Endodermal cell (in vitro differentiated cells): ENCODE results near the gene PRKAG2. TPM values are rescaled to one million over a fixed set of nuclear protein-coding genes. Genes with fewer than 3 reads are reported as not detected.

Experiments used
- DNase-seq: peaks from one replicate; pipeline ENCODE4 v3.0.0-alpha.2; 2017
- H3K27ac ChIP-seq: 2 replicates; pipeline ENCODE4 v1.5.1; 2013; ENCODE audit warnings: mild to moderate bottlenecking, low read depth, low read length, moderate library complexity
- H3K27me3 ChIP-seq: 2 replicates; pipeline ENCODE4 v1.6.1; 2013; ENCODE audit warnings: mild to moderate bottlenecking, low read length, moderate library complexity; ENCODE audit not compliant: insufficient read depth, control insufficient read depth, poor library complexity, severe bottlenecking
- H3K36me3 ChIP-seq: 2 replicates; pipeline ENCODE4 v1.7.0; 2013; ENCODE audit warnings: mild to moderate bottlenecking, low read length, moderate library complexity; ENCODE audit not compliant: control insufficient read depth, insufficient read depth
- H3K4me1 ChIP-seq: one replicate; pipeline ENCODE4 v1.7.0; 2013; ENCODE audit warnings: low read length; ENCODE audit not compliant: control insufficient read depth, insufficient read depth
- H3K4me3 ChIP-seq: 2 replicates; pipeline ENCODE4 v1.5.1; 2013; ENCODE audit warnings: mild to moderate bottlenecking, low read length, moderate library complexity
- H3K9ac ChIP-seq: 2 replicates; pipeline ENCODE4 v1.6.1; 2013; ENCODE audit warnings: mild to moderate bottlenecking, low read length, moderate library complexity; ENCODE audit not compliant: poor library complexity, severe bottlenecking; ENCODE audit errors: extremely low read depth
- H3K9me3 ChIP-seq: 2 replicates; pipeline ENCODE4 v1.6.1; 2013; ENCODE audit warnings: mild to moderate bottlenecking, low read length, moderate library complexity; ENCODE audit not compliant: control insufficient read depth
- H3K27ac Mint-ChIP-seq: 2 replicates; pipeline ENCODE4 v1.8.0; 2020; ENCODE audit warnings: mixed read lengths
- H3K27me3 Mint-ChIP-seq: 2 replicates; pipeline ENCODE4 v1.8.0; 2021; ENCODE audit warnings: mild to moderate bottlenecking, mixed read lengths; ENCODE audit not compliant: insufficient read depth
- H3K36me3 Mint-ChIP-seq: 2 replicates; pipeline ENCODE4 v1.8.0; 2020; ENCODE audit warnings: low read depth, mixed read lengths
- H3K4me1 Mint-ChIP-seq: 2 replicates; pipeline ENCODE4 v1.8.0; 2020; ENCODE audit warnings: mixed read lengths
- H3K4me3 Mint-ChIP-seq: 2 replicates; pipeline ENCODE4 v1.8.0; 2020; ENCODE audit warnings: mild to moderate bottlenecking, moderate library complexity, mixed read lengths
- H3K9me3 Mint-ChIP-seq: 2 replicates; pipeline ENCODE4 v1.8.0; 2020; ENCODE audit warnings: mild to moderate bottlenecking, mixed read lengths
- WGBS, 2 experiments: methylation state at CpG; one replicate each; pipeline versions ENCODE4 v1.1.5 to v1.1.7; 2013; ENCODE audit warnings: missing lambda C conversion rate in 2 of 2, mixed read lengths in 1 of 2; ENCODE audit not compliant: insufficient coverage in 1 of 2, insufficient read length in 1 of 2; 5-methylcytosine and 5-hydroxymethylcytosine counted together
- total RNA-seq, 2 donors: library from RNA; stranded (reverse); fragmentation: NEBNext Ultra II Directional in 1 of 2; extraction: Animal tissue kit (Norgen Biotek cat#: 25700) in 1 of 2; gene quantifications; 2 replicates in 1 of 2; 3 replicates in 1 of 2; pipeline ENCODE4 v1.2.1, GENCODE V29; 2021
- TF ChIP-seq, protein P1 (sequence below): fragments of 200-600 bp; sonication (generic); conservative IDR thresholded peaks from 2 replicates; pipeline ENCODE4 v1.5.0; 2021; ENCODE audit warnings: antibody characterized with exemption, mild to moderate bottlenecking

PRKAG2 gene
- total RNA-seq, 2 donors from 2014 or later = 17.2 to 20.7 TPM

DNA sequence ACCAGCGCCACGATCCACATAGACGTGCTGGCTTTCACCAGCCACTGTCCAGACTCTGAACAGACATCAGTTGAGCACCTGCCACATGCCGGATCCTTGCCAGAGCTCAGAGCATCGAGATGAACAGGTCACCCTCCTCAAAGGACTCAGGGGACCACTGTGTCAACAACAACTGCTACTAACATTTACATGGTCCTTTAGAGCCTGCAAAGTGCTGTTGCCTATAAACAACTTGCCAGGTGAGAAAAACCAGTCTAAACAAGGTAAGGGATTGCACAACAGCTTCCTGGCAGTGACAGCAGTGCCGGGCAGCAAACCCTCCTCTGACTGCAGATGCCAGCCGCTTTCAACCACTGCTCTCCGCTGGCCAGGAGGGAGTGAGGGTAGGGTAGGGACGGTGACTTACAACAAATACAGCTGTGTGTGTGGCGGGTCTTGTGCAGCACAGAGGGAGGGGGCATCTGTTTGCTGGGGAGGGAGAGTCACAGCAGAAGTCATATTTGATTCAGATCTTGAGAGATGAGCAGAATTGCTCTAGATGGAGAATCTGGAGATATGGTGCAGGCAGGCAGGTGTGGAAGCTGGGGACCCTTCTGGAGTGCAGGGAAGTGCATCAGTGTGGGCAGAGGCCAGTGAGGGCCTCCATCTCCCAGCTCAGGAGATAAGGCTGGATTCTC is 324.4 kb downstream of the PRKAG2 start:
- H3K27me3 Mint-ChIP-seq = no peaks in the 10 kb centered on the region
- Histone ChIP-seq H3K27ac (no peak overlapping the region), H3K9ac (no peak overlapping the region), H3K4me1 (no peaks in the 10 kb centered on the region), H3K4me3 (no peak overlapping the region), H3K9me3 (peaks cover 5% of the 10 kb centered on the region), H3K27me3 (no peaks in the 10 kb centered on the region), H3K36me3 (peaks cover 4% of the 10 kb centered on the region)
- DNase-seq = no peak
- no peaks in the 10 kb centered on the region for H3K9me3 Mint-ChIP-seq
- H3K4me3 Mint-ChIP-seq = no peak overlapping the region
- WGBS, 2 experiments = 90 to 98% methylated on average over 6 to 10 of the region's 10 CpGs
- no peak overlapping the region for H3K27ac Mint-ChIP-seq
- H3K36me3 Mint-ChIP-seq = no peaks in the 10 kb centered on the region
- H3K4me1 Mint-ChIP-seq = no peaks in the 10 kb centered on the region
- TF ChIP-seq, protein P1, sequence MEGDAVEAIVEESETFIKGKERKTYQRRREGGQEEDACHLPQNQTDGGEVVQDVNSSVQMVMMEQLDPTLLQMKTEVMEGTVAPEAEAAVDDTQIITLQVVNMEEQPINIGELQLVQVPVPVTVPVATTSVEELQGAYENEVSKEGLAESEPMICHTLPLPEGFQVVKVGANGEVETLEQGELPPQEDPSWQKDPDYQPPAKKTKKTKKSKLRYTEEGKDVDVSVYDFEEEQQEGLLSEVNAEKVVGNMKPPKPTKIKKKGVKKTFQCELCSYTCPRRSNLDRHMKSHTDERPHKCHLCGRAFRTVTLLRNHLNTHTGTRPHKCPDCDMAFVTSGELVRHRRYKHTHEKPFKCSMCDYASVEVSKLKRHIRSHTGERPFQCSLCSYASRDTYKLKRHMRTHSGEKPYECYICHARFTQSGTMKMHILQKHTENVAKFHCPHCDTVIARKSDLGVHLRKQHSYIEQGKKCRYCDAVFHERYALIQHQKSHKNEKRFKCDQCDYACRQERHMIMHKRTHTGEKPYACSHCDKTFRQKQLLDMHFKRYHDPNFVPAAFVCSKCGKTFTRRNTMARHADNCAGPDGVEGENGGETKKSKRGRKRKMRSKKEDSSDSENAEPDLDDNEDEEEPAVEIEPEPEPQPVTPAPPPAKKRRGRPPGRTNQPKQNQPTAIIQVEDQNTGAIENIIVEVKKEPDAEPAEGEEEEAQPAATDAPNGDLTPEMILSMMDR = no peak

GRCh38 chr7:151551820-151552219 is 325.1 kb downstream of the PRKAG2 start:
- Mint-ChIP-seq H3K4me3 (no peak overlapping the region), H3K27ac (no peak overlapping the region), H3K36me3 (no peaks in the 10 kb centered on the region), H3K4me1 (no peaks in the 10 kb centered on the region), H3K27me3 (no peaks in the 10 kb centered on the region), H3K9me3 (no peaks in the 10 kb centered on the region)
- 77 to 91% methylated on average over 3 to 7 of the region's 7 CpGs for WGBS, 2 experiments
- TF ChIP-seq, protein P1 = no peak
- no peak overlapping the region for H3K4me3 ChIP-seq
- no peak overlapping the region for H3K27ac ChIP-seq
- H3K9ac ChIP-seq = no peak overlapping the region
- no peak for DNase-seq
- no peaks in the 10 kb centered on the region for H3K27me3 ChIP-seq
- H3K4me1 ChIP-seq = no peaks in the 10 kb centered on the region
- peaks cover 4% of the 10 kb centered on the region for H3K36me3 ChIP-seq
- H3K9me3 ChIP-seq = peaks cover 5% of the 10 kb centered on the region

DNA sequence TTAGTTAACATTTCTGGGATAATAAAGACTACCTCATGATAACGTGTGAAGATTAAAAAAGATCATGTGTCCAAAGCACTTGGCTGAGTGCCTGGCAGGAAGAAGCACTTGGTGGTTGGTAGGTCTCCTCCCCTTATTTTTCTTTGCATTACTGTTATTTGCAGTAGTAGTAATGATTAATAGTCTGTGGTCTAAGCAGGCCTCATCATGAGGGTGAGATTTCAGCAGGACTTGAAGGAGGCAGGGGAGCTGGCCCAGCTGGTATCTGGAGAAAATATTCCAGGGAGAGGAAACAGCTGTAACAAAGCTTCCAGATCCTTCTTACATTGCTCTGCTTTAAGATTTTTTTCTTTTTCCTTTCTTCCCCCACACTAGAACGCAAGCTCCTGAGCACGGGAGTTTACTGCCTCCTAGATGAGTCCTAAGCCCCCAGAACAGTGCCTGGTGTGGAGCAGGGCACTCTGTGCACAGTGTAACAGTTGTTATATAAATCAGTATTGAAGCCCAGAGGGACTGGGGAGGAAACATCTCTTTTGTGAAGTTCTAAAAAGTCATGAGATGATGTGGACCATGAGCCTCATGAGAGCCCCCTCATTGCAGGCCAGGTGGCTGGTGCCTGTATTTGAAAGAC is 326.1 kb downstream of the PRKAG2 start:
- Histone ChIP-seq H3K9me3 (peaks cover 5% of the 10 kb centered on the region), H3K36me3 (no peaks in the 10 kb centered on the region), H3K4me3 (no peak overlapping the region), H3K27me3 (no peaks in the 10 kb centered on the region), H3K4me1 (no peaks in the 10 kb centered on the region), H3K9ac (no peak overlapping the region), H3K27ac (no peak overlapping the region)
- Mint-ChIP-seq H3K9me3 (no peaks in the 10 kb centered on the region), H3K27me3 (peaks cover 3% of the 10 kb centered on the region), H3K27ac (no peak overlapping the region), H3K4me1 (no peaks in the 10 kb centered on the region), H3K4me3 (no peak overlapping the region), H3K36me3 (no peaks in the 10 kb centered on the region)
- TF ChIP-seq, protein P1 = no peak
- DNase-seq = no peak
- 62 to 80% methylated on average over 1 to 3 of the region's 3 CpGs for WGBS, 2 experiments
